ENCODE measurements around the gene NUB1. TPM values are rescaled to one million over a fixed set of nuclear protein-coding genes. Genes with fewer than 3 reads are reported as not detected.
A peak's percentile ranks its signal among the peaks of the same experiment; 100 is the strongest.

NUB1 gene
- total and polyA plus RNA-seq, 4 donors = 33.2 to 62.2 (median 50.5) TPM

DNA sequence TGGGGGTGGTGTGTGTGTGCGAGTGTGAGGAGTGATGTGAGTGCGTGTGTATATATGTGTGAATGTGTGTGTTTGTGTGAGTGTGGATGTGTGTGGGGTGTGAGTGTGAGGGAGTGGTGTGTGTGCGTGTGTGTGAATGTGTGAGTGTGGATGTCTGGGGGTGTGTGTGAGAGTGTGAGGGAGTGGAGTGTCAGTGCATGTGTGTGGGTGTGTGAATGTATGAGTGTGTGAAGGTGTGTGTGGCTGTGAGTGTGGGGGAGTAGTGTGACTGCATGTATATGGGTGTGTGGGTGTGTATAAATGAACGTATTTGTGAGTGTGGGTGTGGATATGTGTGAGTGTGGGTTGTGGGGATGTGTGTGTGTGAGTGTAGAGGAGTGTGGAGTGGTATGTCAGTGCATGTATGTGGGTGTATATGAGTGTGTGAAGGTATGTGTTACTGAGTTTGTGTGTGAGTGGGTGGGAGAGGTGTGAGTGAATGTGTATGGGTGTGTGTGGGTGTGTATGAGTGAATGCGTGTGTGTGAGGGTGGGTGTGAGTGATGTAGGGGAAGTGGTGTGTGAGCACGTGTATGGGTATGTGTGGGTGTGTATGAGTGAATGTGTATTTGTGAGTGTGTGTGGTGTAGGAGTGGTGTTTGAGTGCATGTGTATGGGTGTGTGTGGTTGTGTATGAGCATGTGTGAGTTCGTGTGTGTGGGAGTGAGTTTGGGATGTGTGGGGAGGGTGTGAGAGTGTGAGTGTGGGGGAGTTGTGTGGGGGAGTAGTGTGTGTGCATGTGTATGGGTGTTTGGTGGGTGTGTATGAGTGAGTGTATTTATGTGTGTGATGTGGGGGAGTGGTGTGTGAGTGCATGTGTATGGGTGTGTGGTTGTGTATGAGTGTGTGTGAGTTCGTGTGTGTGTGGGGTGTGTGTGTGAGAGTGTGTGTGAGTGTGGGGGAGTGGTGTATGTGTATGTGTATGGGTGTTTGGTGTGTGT is 28.5 kb upstream of the NUB1 start:
- Histone ChIP-seq H3K27me3 (ENCODE audit: control insufficient read depth, insufficient read depth, low read length) (no peaks in the 10 kb centered on the region), H3K36me3 (ENCODE audit: control insufficient read depth, insufficient read depth, low read length) (no peaks in the 10 kb centered on the region), H3K4me1 (ENCODE audit: control insufficient read depth, insufficient read depth, low read length) (peaks cover 4% of the 10 kb centered on the region), H3K9me3 (ENCODE audit: control insufficient read depth, insufficient read depth, low read length) (no peaks in the 10 kb centered on the region), H3K27ac (ENCODE audit: low read depth, low read length) (no peak overlapping the region), H3K4me3 (ENCODE audit: low read depth, low read length) (no peak overlapping the region)
- DNase-seq (ENCODE audit: low read depth in 4 of 6, low spot score in 6 of 6) = no peak
- 94% methylated on average over 8 of the region's 8 CpGs for WGBS (ENCODE audit: insufficient coverage)

DNA sequence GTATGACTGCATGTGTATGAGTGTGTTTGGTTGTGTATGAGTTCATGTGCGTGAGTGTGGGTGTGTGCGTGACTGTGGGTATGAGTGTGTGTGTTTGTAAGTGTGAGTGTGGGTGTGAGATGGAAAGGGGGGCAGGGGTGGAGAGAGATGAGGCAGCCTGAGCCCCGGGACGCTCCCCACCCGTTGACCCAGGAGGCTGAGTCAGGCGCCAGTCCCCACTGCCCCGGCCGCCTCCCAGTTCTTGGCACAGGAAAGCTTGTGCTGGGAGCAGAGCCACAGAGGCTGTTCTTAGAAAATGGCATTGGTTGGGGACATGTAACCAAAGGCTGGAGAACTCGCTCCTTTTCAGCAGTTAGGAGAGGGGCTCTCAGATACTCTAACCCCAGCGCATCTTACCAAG is 27.8 kb upstream of the NUB1 start:
- Histone ChIP-seq H3K36me3 (ENCODE audit: control insufficient read depth, insufficient read depth, low read length) (no peaks in the 10 kb centered on the region), H3K4me1 (ENCODE audit: control insufficient read depth, insufficient read depth, low read length) (peaks cover 4% of the 10 kb centered on the region), H3K27me3 (ENCODE audit: control insufficient read depth, insufficient read depth, low read length) (no peaks in the 10 kb centered on the region), H3K4me3 (ENCODE audit: low read depth, low read length) (no peak overlapping the region), H3K9me3 (ENCODE audit: control insufficient read depth, insufficient read depth, low read length) (no peaks in the 10 kb centered on the region), H3K27ac (ENCODE audit: low read depth, low read length) (no peak overlapping the region)
- peak in 1 of 6 donors; percentile 63 for DNase-seq (ENCODE audit: low read depth in 4 of 6, low spot score in 6 of 6)
- WGBS (ENCODE audit: insufficient coverage) = 55% methylated on average over 10 of the region's 10 CpGs

DNA sequence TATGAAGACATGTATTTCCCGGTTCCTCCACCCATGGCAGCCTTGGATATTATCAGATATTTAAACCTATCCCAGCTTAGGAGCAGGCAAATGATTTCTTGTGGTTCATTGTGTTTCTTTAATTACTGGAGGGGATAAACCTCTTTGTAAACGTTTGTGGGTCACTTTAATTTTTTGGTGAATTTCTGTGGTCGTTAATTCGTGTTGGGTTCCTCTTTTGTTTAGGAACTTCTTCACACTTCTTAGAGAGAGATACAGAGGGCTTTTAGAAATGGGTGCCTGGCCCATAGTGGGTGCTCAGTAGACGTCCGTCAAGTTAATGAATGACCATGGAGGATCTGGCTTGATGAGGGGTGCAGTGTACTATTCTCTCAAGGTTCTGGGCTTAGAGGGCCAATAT is 27.2 kb upstream of the NUB1 start:
- H3K27me3 ChIP-seq (ENCODE audit: control insufficient read depth, insufficient read depth, low read length) = no peaks in the 10 kb centered on the region
- H3K4me1 ChIP-seq (ENCODE audit: control insufficient read depth, insufficient read depth, low read length) = peaks cover 4% of the 10 kb centered on the region
- DNase-seq (ENCODE audit: low read depth in 4 of 6, low spot score in 6 of 6) = no peak
- H3K36me3 ChIP-seq (ENCODE audit: control insufficient read depth, insufficient read depth, low read length) = no peaks in the 10 kb centered on the region
- WGBS (ENCODE audit: insufficient coverage) = 80% methylated on average over 2 of the region's 6 CpGs
- H3K9me3 ChIP-seq (ENCODE audit: control insufficient read depth, insufficient read depth, low read length) = no peaks in the 10 kb centered on the region
- no peak overlapping the region for H3K4me3 ChIP-seq (ENCODE audit: low read depth, low read length)
- H3K27ac ChIP-seq (ENCODE audit: low read depth, low read length) = no peak overlapping the region

DNA sequence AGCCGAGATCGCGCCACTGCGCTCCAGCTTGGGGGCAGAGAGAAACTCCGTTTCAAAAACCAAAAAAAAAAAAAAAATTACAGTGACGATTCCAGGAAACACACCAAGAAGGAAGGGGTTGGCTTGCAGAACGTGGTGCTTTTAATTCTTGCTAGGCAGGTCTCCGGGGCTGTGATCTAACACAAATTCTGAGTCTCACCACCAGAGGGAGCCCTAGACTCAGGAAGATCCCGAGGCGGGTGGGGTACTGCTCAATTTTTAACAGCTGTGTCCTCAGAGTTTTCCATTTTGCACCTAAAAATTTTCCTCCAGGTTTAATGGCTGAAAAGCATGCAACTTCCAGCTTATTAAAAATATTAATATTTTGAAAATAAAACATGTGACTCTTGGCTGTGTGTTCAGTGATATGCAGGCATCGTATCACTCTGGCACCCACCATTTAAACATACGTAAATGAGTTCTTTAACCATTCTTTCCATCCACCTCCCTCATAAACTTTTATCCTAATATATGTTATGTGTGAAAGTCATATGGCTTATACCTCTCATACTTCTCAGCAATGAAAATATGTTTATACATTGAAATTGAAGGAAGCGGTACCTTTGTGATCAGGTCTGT is 26.5 kb upstream of the NUB1 start:
- Histone ChIP-seq H3K9me3 (ENCODE audit: control insufficient read depth, insufficient read depth, low read length) (peaks cover 2% of the 10 kb centered on the region), H3K27me3 (ENCODE audit: control insufficient read depth, insufficient read depth, low read length) (no peaks in the 10 kb centered on the region), H3K4me1 (ENCODE audit: control insufficient read depth, insufficient read depth, low read length) (peaks cover 4% of the 10 kb centered on the region), H3K36me3 (ENCODE audit: control insufficient read depth, insufficient read depth, low read length) (no peaks in the 10 kb centered on the region), H3K27ac (ENCODE audit: low read depth, low read length) (no peak overlapping the region), H3K4me3 (ENCODE audit: low read depth, low read length) (no peak overlapping the region)
- DNase-seq (ENCODE audit: low read depth in 4 of 6, low spot score in 6 of 6) = peak; percentile 29 to 90 (median 59)
- WGBS (ENCODE audit: insufficient coverage) = 0% methylated on average over 2 of the region's 13 CpGs

DNA sequence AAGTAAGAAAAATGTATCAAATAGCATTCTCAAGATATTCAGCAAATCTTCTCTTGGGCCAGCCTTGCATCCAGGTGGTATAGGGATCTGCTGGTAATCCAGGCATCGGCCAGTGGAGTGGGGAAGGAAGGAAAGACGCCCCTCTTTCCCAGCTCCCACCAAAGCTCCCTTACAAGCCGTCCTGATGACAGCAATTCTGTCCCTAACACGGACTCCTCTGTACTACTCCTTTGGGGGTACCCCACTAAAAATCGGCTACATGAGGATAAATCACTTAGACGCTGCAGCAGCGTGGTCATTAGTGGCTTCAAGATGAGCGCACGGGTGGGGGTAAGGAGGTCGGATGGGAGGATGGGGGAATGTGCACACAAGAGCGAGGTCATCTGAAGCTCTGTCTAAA is 24.7 kb upstream of the NUB1 start:
- no peak for DNase-seq (ENCODE audit: low read depth in 4 of 6, low spot score in 6 of 6)
- peaks cover 4% of the 10 kb centered on the region for H3K4me1 ChIP-seq (ENCODE audit: control insufficient read depth, insufficient read depth, low read length)
- no peak overlapping the region for H3K27ac ChIP-seq (ENCODE audit: low read depth, low read length)
- H3K27me3 ChIP-seq (ENCODE audit: control insufficient read depth, insufficient read depth, low read length) = no peaks in the 10 kb centered on the region
- no peak overlapping the region for H3K4me3 ChIP-seq (ENCODE audit: low read depth, low read length)
- WGBS (ENCODE audit: insufficient coverage) = 52% methylated on average over 7 of the region's 11 CpGs
- no peaks in the 10 kb centered on the region for H3K36me3 ChIP-seq (ENCODE audit: control insufficient read depth, insufficient read depth, low read length)
- H3K9me3 ChIP-seq (ENCODE audit: control insufficient read depth, insufficient read depth, low read length) = peaks cover 3% of the 10 kb centered on the region

DNA sequence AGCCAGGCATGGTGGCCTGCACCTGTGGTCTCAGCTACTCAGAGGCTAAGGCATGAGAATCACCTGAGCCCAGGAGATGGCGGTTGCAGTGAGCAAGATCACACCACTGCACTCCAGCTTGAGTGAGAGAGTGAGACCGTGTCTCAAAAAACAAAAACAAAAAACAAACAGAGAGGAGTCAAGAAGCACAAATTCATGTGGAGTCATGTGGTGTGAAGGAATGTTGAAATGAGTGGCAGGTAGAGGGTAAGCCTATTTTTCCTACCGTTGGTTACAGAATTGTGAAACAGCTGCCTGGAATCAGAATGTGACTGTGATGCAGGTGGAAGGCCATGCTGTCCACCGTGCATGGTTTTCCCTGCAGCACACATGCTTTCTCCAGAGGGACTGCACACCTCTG is 23.7 kb upstream of the NUB1 start:
- Histone ChIP-seq H3K9me3 (ENCODE audit: control insufficient read depth, insufficient read depth, low read length) (peaks cover 3% of the 10 kb centered on the region), H3K36me3 (ENCODE audit: control insufficient read depth, insufficient read depth, low read length) (no peaks in the 10 kb centered on the region), H3K27me3 (ENCODE audit: control insufficient read depth, insufficient read depth, low read length) (no peaks in the 10 kb centered on the region), H3K4me1 (ENCODE audit: control insufficient read depth, insufficient read depth, low read length) (peaks cover 4% of the 10 kb centered on the region), H3K27ac (ENCODE audit: low read depth, low read length) (no peak overlapping the region), H3K4me3 (ENCODE audit: low read depth, low read length) (no peak overlapping the region)
- no peak for DNase-seq (ENCODE audit: low read depth in 4 of 6, low spot score in 6 of 6)
- 100% methylated on average over 1 of the region's 4 CpGs for WGBS (ENCODE audit: insufficient coverage)

DNA sequence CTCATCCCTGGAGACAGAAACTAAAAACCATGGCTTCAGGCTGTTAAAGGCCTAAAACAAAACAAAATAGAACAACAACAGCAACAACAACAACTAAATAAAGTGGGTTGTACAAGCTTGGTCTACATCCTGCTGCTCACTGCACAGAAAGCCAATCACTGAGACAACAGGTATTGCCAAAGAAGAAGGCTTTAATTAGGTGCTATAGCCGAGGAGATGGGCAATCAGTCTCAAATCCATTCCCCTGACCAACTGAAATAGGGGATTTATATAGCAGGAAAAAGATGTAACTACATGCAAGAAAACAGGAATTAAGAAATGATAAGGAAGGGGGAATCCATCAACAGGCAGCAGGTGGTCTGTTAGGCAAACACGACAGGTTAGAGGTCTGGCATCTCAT is 22.4 kb upstream of the NUB1 start:
- peaks cover 3% of the 10 kb centered on the region for H3K9me3 ChIP-seq (ENCODE audit: control insufficient read depth, insufficient read depth, low read length)
- 50% methylated on average over 1 of the region's 2 CpGs for WGBS (ENCODE audit: insufficient coverage)

DNA sequence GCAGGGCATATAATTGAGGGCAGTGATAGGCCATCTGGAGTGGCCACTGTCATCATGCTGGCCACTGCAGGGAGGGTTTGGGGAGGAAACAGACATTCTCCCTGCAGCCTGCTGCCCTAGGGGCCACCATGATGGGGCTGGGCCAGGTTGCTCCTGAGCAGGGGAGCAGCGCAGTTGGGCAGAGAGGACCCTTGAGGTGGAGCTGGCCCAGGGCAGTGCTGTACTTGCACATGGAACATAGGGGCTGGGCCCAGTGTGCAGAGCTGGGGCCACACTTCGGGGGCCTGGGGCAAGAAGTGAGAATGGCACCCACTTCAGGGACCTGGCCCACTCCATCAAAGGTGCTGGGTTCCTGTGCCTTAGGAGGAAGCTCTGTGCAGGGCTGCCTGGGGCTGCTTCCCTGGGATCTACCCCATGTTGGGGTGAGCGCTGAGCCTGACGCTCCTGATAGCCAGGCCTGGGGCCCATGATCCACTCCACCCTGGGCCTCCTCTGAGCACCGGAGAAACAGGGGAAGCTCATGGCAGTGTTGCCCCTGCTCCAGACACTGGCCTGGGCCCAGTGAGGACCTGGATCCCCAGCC is 21.3 kb upstream of the NUB1 start:
- WGBS (ENCODE audit: insufficient coverage) = 88% methylated on average over 5 of the region's 5 CpGs

More for the DNA sequence above, 22.4 kb upstream of the NUB1 start:
- no peak for DNase-seq (ENCODE audit: low read depth in 4 of 6, low spot score in 6 of 6)
- Histone ChIP-seq H3K4me1 (ENCODE audit: control insufficient read depth, insufficient read depth, low read length) (peaks cover 4% of the 10 kb centered on the region), H3K27me3 (ENCODE audit: control insufficient read depth, insufficient read depth, low read length) (no peaks in the 10 kb centered on the region), H3K27ac (ENCODE audit: low read depth, low read length) (no peak overlapping the region), H3K36me3 (ENCODE audit: control insufficient read depth, insufficient read depth, low read length) (no peaks in the 10 kb centered on the region), H3K4me3 (ENCODE audit: low read depth, low read length) (no peak overlapping the region)

DNA sequence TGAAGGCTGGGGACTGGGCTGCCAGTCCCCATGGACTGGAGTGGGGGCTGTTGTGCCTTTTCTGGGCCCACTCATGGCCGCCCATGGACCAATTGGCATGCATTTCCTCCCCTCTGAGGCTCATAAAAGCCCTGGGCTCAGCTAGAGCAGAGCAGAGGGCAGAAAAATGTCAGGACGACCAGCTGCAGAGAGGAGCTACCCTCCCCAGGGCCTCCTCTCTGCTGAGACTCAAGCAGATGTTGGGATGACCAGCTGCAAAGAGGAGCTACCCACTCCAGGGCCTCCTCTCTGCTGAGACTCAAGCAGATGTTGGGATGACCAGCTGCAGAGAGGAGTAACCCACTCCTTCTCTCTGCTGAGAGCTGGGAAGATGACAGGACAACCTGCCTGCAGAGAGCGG is 20.3 kb upstream of the NUB1 start:
- no peaks in the 10 kb centered on the region for H3K27me3 ChIP-seq (ENCODE audit: control insufficient read depth, insufficient read depth, low read length)
- no peak overlapping the region for H3K4me3 ChIP-seq (ENCODE audit: low read depth, low read length)
- 70% methylated on average over 2 of the region's 3 CpGs for WGBS (ENCODE audit: insufficient coverage)
- no peaks in the 10 kb centered on the region for H3K4me1 ChIP-seq (ENCODE audit: control insufficient read depth, insufficient read depth, low read length)
- no peak overlapping the region for H3K27ac ChIP-seq (ENCODE audit: low read depth, low read length)
- H3K36me3 ChIP-seq (ENCODE audit: control insufficient read depth, insufficient read depth, low read length) = no peaks in the 10 kb centered on the region
- peaks cover 3% of the 10 kb centered on the region for H3K9me3 ChIP-seq (ENCODE audit: control insufficient read depth, insufficient read depth, low read length)
- DNase-seq (ENCODE audit: low read depth in 4 of 6, low spot score in 6 of 6) = no peak

More for the DNA sequence above, 21.3 kb upstream of the NUB1 start:
- no peaks in the 10 kb centered on the region for H3K4me1 ChIP-seq (ENCODE audit: control insufficient read depth, insufficient read depth, low read length)
- H3K27ac ChIP-seq (ENCODE audit: low read depth, low read length) = no peak overlapping the region
- H3K4me3 ChIP-seq (ENCODE audit: low read depth, low read length) = no peak overlapping the region
- no peaks in the 10 kb centered on the region for H3K36me3 ChIP-seq (ENCODE audit: control insufficient read depth, insufficient read depth, low read length)
- H3K27me3 ChIP-seq (ENCODE audit: control insufficient read depth, insufficient read depth, low read length) = no peaks in the 10 kb centered on the region
- peaks cover 3% of the 10 kb centered on the region for H3K9me3 ChIP-seq (ENCODE audit: control insufficient read depth, insufficient read depth, low read length)
- no peak for DNase-seq (ENCODE audit: low read depth in 4 of 6, low spot score in 6 of 6)
